Ishikawa (cell line): ENCODE data around the gene TMEM235.

ENCODE experiments used
- CEBPB ChIP-seq: IDR thresholded peaks from 2 replicates; pipeline ENCODE4 v1.6.1; 2012
- CREB1 ChIP-seq: IDR thresholded peaks from 2 replicates; pipeline ENCODE4 v1.6.1; 2012; ENCODE audit warnings: low read depth
- EGR1 ChIP-seq: IDR thresholded peaks from 2 replicates; pipeline ENCODE4 v1.6.1; 2012
- EP300 ChIP-seq: IDR thresholded peaks from 2 replicates; pipeline ENCODE4 v1.6.1; 2012; ENCODE audit warnings: borderline replicate concordance
- FOXM1 ChIP-seq: IDR thresholded peaks from 2 replicates; pipeline ENCODE4 v1.6.1; 2012; ENCODE audit warnings: low read depth, borderline replicate concordance
- NFIC ChIP-seq: IDR thresholded peaks from 2 replicates; pipeline ENCODE4 v1.6.1; 2012
- RAD21 ChIP-seq: IDR thresholded peaks from 2 replicates; pipeline ENCODE4 v1.6.1; 2012; ENCODE audit warnings: low read depth
- REST ChIP-seq: IDR thresholded peaks from 2 replicates; pipeline ENCODE4 v1.6.1; 2012; ENCODE audit warnings: low read depth, mild to moderate bottlenecking
- TAF1 ChIP-seq: IDR thresholded peaks from 2 replicates; pipeline ENCODE4 v1.6.1; 2012; ENCODE audit warnings: low read depth, mild to moderate bottlenecking
- TCF12 ChIP-seq: IDR thresholded peaks from 2 replicates; pipeline ENCODE4 v1.6.1; 2012; ENCODE audit warnings: low read depth
- TEAD4 ChIP-seq: IDR thresholded peaks from 2 replicates; pipeline ENCODE4 v1.6.1; 2012
- YY1 ChIP-seq: IDR thresholded peaks from 2 replicates; pipeline ENCODE4 v1.6.1; 2012; ENCODE audit warnings: low read depth
- ZBTB7A ChIP-seq: IDR thresholded peaks from 2 replicates; pipeline ENCODE4 v1.6.1; 2012; ENCODE audit warnings: low read depth
- TF ChIP-seq, protein P1 (sequence below): IDR thresholded peaks from 2 replicates; pipeline ENCODE4 v1.6.1; 2012
- TF ChIP-seq, protein P2 (sequence below): IDR thresholded peaks from 2 replicates; pipeline ENCODE4 v1.6.1; 2012

TMEM235 gene

GRCh38 chr17:78226055-78226758 lies 5.2 kb upstream of the TMEM235 start:
- TF ChIP-seq YY1 (no peak), NFIC (no peak), FOXM1 (no peak), CREB1 (no peak), EP300 (no peak), CEBPB (no peak), TCF12 (no peak), TEAD4 (no peak), ZBTB7A (no peak), EGR1 (no peak), REST (no peak), TAF1 (no peak), RAD21 (no peak)
- TF ChIP-seq, protein P1, sequence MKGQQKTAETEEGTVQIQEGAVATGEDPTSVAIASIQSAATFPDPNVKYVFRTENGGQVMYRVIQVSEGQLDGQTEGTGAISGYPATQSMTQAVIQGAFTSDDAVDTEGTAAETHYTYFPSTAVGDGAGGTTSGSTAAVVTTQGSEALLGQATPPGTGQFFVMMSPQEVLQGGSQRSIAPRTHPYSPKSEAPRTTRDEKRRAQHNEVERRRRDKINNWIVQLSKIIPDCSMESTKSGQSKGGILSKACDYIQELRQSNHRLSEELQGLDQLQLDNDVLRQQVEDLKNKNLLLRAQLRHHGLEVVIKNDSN = no peak
- TF ChIP-seq, protein P2, sequence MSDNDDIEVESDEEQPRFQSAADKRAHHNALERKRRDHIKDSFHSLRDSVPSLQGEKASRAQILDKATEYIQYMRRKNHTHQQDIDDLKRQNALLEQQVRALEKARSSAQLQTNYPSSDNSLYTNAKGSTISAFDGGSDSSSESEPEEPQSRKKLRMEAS = no peak

GRCh38 chr17:78226759-78227454 lies 4.5 kb upstream of the TMEM235 start:
- TF ChIP-seq FOXM1 = no peak
- no peak for TF ChIP-seq TCF12
- TF ChIP-seq, protein P1 = no peak
- no peak for TF ChIP-seq ZBTB7A
- no peak for TF ChIP-seq TEAD4
- TF ChIP-seq CEBPB = no peak
- TF ChIP-seq TAF1 = no peak
- TF ChIP-seq, protein P2 = no peak

- no peak for TF ChIP-seq RAD21
- no peak for TF ChIP-seq NFIC
- TF ChIP-seq TEAD4 = no peak
- TF ChIP-seq, protein P2 = no peak
Measured at GRCh38 chr17:78227455-78227916, 3.9 kb upstream of the TMEM235 start.

DNA sequence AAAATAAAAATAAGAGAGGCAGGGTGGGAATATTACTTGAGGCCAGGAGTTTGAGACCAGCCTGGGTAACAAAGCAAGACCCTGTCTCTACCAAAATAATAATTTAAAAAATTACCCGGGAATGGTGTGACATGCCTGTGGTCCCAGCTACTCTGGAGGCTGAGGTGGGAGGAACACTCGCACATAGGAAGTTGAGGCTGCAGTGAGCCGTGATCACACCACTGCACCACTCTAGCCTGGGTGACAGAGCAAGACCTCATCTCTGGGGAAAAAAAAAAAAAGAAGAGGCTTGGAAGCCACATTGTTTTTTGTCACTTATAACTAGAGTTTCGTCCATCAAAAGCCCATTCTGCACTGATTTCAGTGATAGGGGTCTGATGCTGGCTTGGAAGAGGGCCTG lies 3.3 kb upstream of the TMEM235 start:
- TF ChIP-seq, protein P2 = no peak
- no peak for TF ChIP-seq EP300
- TF ChIP-seq TCF12 = no peak
- TF ChIP-seq TEAD4 = no peak
- TF ChIP-seq EGR1 = no peak
- no peak for TF ChIP-seq FOXM1
- no peak for TF ChIP-seq REST
- TF ChIP-seq YY1 = no peak
- TF ChIP-seq CEBPB = no peak
- TF ChIP-seq NFIC = no peak
- no peak for TF ChIP-seq CREB1

- TF ChIP-seq EP300 = no peak
- TF ChIP-seq, protein P2 = peak; percentile 56
Measured at GRCh38 chr17:78230252-78230962, 1.0 kb upstream of the TMEM235 start.
